ENCODE data around the gene PSMG3. TPM values are rescaled to one million over a fixed set of nuclear protein-coding genes. Genes with fewer than 3 reads are reported as not detected.

The PSMG3 gene
- total RNA-seq, 1 donor from 2014 or later: 34.1 TPM

DNA sequence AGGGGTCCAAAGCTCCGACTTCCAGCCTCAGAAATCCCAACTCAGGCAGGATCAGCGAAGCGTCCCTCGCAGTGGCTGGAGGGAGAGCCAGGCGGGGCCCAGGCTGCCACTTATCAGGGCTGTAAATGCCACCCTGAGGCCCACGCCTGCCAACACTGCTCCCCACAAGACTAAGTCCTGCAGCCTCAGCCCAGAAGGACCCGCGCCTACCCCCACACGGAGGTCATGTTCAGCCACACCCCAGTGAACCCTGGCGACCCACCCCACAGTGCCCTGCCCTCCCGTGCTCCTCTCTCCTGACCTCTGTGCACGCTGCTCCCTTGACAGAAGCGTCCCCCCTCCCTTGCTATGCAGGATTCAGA, 3.2 kb downstream of the PSMG3 start:
- Histone ChIP-seq H3K27me3 (no peaks in the 10 kb centered on the region), H3K9me3 (no peaks in the 10 kb centered on the region), H3K4me3 (no peak overlapping the region), H3K36me3 (peaks cover 0 to 10% of the 10 kb centered on the region in 2 donors), H3K4me1 (peaks cover 8 to 14% of the 10 kb centered on the region in 2 donors), H3K27ac (no peak overlapping the region)
- DNase-seq (ENCODE audit: low spot score in 2 of 2): no peak
- TF ChIP-seq, protein P1, sequence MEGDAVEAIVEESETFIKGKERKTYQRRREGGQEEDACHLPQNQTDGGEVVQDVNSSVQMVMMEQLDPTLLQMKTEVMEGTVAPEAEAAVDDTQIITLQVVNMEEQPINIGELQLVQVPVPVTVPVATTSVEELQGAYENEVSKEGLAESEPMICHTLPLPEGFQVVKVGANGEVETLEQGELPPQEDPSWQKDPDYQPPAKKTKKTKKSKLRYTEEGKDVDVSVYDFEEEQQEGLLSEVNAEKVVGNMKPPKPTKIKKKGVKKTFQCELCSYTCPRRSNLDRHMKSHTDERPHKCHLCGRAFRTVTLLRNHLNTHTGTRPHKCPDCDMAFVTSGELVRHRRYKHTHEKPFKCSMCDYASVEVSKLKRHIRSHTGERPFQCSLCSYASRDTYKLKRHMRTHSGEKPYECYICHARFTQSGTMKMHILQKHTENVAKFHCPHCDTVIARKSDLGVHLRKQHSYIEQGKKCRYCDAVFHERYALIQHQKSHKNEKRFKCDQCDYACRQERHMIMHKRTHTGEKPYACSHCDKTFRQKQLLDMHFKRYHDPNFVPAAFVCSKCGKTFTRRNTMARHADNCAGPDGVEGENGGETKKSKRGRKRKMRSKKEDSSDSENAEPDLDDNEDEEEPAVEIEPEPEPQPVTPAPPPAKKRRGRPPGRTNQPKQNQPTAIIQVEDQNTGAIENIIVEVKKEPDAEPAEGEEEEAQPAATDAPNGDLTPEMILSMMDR (IDR thresholded peaks at IDR 0.05): no peak
- intact Hi-C loops (cut with DNase I): no loop called here

DNA sequence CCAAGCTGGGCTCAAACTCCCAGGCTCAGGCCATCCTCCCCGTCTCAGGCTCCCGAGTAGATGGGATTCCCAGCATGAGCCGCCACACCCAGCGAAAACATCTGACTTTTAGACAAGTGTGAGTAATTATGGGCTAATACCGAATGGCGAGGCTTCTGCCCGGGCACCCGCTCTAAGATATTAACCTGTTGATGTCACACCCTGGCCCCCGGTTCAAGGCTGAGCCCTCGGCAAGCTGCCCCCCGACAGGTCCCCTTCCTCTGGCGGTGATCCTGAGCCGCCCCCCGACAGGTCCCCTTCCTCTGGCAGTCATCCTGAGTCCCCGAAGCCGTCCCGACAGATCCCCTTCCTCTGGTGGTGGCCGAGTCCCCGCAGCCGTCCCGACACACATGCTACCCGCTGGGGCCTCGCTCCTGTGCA, 5.2 kb downstream of the PSMG3 start:
- DNase-seq (ENCODE audit: low spot score in 2 of 2): no peak
- Histone ChIP-seq H3K9me3 (no peaks in the 10 kb centered on the region), H3K36me3 (peaks cover 0 to 10% of the 10 kb centered on the region in 2 donors), H3K27ac (no peak overlapping the region), H3K4me1 (peaks cover 4 to 7% of the 10 kb centered on the region in 2 donors), H3K27me3 (no peaks in the 10 kb centered on the region), H3K4me3 (no peak overlapping the region)
- intact Hi-C loops (cut with DNase I): no loop called here
- TF ChIP-seq, protein P1 (IDR thresholded peaks at IDR 0.05): no peak

DNA sequence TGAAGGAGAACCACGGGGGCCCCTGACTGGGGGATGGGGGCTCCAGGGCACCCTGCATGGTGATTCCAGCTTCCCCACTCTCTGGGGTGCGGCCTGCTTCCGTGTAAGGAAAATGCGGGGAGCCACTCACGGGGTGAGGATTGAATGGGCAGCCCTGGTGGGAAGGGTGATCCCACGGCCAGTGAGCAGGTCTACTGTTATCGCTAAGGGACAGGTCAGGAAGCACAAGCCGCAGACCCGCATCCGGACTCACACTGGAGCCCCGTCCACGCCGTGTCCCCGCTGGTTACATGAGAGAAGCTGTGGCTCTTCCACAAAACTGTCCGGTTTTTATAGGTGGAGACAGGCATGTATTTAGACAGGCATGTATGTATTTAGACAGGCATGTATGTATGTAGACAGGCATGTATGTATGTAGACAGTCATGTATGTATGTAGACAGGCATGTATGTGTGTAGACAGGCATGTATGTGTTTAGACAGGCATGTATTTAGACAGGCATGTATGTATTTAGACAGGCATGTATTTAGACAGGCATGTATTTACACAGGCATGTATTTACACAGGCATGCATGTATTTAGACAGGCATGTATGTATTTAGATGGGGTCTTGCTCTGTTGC, 5.7 kb downstream of the PSMG3 start:
- peaks cover under 1 to 5% of the 10 kb centered on the region in 2 donors for H3K4me1 ChIP-seq
- no peak for DNase-seq (ENCODE audit: low spot score in 2 of 2)
- peaks cover 0 to 10% of the 10 kb centered on the region in 2 donors for H3K36me3 ChIP-seq
- intact Hi-C loops (cut with DNase I): no loop called here
- H3K27me3 ChIP-seq: no peaks in the 10 kb centered on the region
- TF ChIP-seq, protein P1 (IDR thresholded peaks at IDR 0.05): no peak
- no peak overlapping the region for H3K4me3 ChIP-seq
- H3K9me3 ChIP-seq: no peaks in the 10 kb centered on the region
- H3K27ac ChIP-seq: no peak overlapping the region

DNA sequence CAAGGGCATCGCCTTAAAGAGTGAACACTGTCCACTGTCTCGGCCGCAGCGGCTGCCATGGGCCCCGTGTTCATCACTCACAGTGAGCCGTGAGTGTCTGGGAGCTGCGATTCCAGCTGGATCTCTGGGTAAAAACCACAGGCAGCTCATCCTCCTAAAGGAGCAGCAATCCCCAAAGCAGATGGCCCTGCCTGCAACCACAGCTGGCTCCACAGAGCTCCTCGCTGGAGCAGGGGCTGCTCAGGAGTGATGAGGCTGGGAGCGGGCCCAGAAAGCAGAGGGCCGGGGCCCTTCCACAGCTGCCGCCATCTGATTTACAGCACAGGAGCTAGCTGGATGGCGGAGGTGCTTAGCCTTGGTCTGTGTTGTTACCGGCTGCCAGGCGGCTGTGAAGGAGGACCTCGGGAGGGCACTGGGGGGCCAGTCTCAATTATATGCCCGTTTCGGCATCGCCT, 7.2 kb downstream of the PSMG3 start:
- TF ChIP-seq, protein P1 (IDR thresholded peaks at IDR 0.05): no peak
- no peak overlapping the region for H3K27ac ChIP-seq
- DNase-seq (ENCODE audit: low spot score in 2 of 2): no peak
- H3K4me3 ChIP-seq: no peak overlapping the region
- intact Hi-C loops (cut with DNase I): no loop called here
- H3K9me3 ChIP-seq: no peaks in the 10 kb centered on the region
- no peaks in the 10 kb centered on the region for H3K4me1 ChIP-seq
- peaks cover 0 to 9% of the 10 kb centered on the region in 2 donors for H3K36me3 ChIP-seq
- H3K27me3 ChIP-seq: no peaks in the 10 kb centered on the region

DNA sequence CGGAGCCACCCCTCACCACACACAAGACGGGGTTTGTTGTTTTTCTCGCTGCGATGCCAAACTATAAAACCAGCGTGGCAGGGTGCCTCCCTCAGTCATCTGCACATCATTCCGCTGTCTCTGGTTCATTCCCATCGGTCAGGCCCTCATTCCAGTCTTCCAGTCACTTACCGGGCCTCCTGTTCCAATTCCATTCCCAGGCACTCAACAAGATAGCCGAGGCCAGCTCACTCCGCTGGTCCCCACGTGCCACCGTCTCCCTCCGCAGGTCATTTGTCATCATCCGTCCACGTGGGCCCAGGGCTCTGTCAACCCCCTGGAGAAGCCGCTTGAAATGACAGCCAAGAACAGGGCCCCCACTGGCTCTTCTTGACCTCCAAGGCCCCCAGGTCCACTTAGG, 7.7 kb downstream of the PSMG3 start:
- no peak overlapping the region for H3K4me3 ChIP-seq
- no peaks in the 10 kb centered on the region for H3K9me3 ChIP-seq
- H3K36me3 ChIP-seq: peaks cover 0 to 4% of the 10 kb centered on the region in 2 donors
- DNase-seq (ENCODE audit: low spot score in 2 of 2): no peak
- no peaks in the 10 kb centered on the region for H3K4me1 ChIP-seq
- no peaks in the 10 kb centered on the region for H3K27me3 ChIP-seq
- TF ChIP-seq, protein P1 (IDR thresholded peaks at IDR 0.05): no peak
- intact Hi-C loops (cut with DNase I): no loop called here
- H3K27ac ChIP-seq: no peak overlapping the region
